ENCODE results near the gene ANKS1A. TPM values are rescaled to one million over a fixed set of nuclear protein-coding genes. Genes with fewer than 3 reads are reported as not detected.
"Not testable (repeated sequence)": the region's sequence is repeated elsewhere in the genome, so short reads cannot be mapped to it uniquely, and the experiment has no call there.

The ANKS1A gene
- total RNA-seq, 1 experiment from 2014 or later = 35.0 TPM

- H3K4me3 Mint-ChIP-seq = no peak overlapping the region
- DNase-seq (ENCODE audit: low spot score) (no peak), ATAC-seq (no peak)
- POLR2A ChIA-PET = no interaction called here
- no peaks in the 10 kb centered on the region for H3K36me3 Mint-ChIP-seq
- peaks cover 38% of the 10 kb centered on the region for H3K4me1 Mint-ChIP-seq
- no peak for TF ChIP-seq ESRRA (CRISPR knock-in tag; IDR thresholded peaks at IDR 0.05; ENCODE audit: borderline replicate concordance)
- no peak for TF ChIP-seq ATF2 (CRISPR knock-in tag; IDR thresholded peaks at IDR 0.05; ENCODE audit: borderline replicate concordance, low read depth)
- TF ChIP-seq TCF7 (CRISPR knock-in tag; IDR thresholded peaks at IDR 0.05; ENCODE audit: low read depth) = no peak
- no peak for TF ChIP-seq CTCF (IDR thresholded peaks at IDR 0.05)
- no peak for TF ChIP-seq HMGA2 (CRISPR knock-in tag; IDR thresholded peaks at IDR 0.05)
- TF ChIP-seq IRF2 (CRISPR knock-in tag; IDR thresholded peaks at IDR 0.05; ENCODE audit: borderline replicate concordance, low read depth) = no peak
- no peak for TF ChIP-seq KAT7 (CRISPR knock-in tag; IDR thresholded peaks at IDR 0.05; ENCODE audit: borderline replicate concordance)
- TF ChIP-seq JAZF1 (CRISPR knock-in tag; IDR thresholded peaks at IDR 0.05) = no peak
- no peak for TF ChIP-seq ZNF263 (CRISPR knock-in tag; IDR thresholded peaks at IDR 0.05; ENCODE audit: low read depth)
- TF ChIP-seq PRRX2 (CRISPR knock-in tag; IDR thresholded peaks at IDR 0.05) = no peak
- no peak for TF ChIP-seq TEAD1 (CRISPR knock-in tag; IDR thresholded peaks at IDR 0.05)
- TF ChIP-seq ZMAT4 (CRISPR knock-in tag; IDR thresholded peaks at IDR 0.05) = no peak
- CTCF ChIA-PET = no interaction called here
- H3K27me3 Mint-ChIP-seq (ENCODE audit: low read depth) = no peaks in the 10 kb centered on the region; the same call in 1 of the 2 replicates
- no peaks in the 10 kb centered on the region for H3K9me3 Mint-ChIP-seq
- no peak overlapping the region for H3K27ac Mint-ChIP-seq
Observed at GRCh38 chr6:34929241-34929978, 40.4 kb downstream of the ANKS1A start.

GRCh38 chr6:34930221-34930620, 41.2 kb downstream of the ANKS1A start:
- Mint-ChIP-seq H3K36me3 (no peaks in the 10 kb centered on the region), H3K4me3 (no peak overlapping the region), H3K4me1 (peaks cover 33% of the 10 kb centered on the region), H3K9me3 (no peaks in the 10 kb centered on the region), H3K27ac (no peak overlapping the region; the same call in 1 of the 2 replicates), H3K27me3 (ENCODE audit: low read depth) (no peaks in the 10 kb centered on the region; the same call in 1 of the 2 replicates)
- TF ChIP-seq ATF2 (CRISPR knock-in tag; IDR thresholded peaks at IDR 0.05; ENCODE audit: borderline replicate concordance, low read depth) (no peak), ZNF138 (CRISPR knock-in tag; conservative IDR thresholded peaks at IDR 0.05) (no peak), MAX (CRISPR knock-in tag; IDR thresholded peaks at IDR 0.05) (no peak), PREB (CRISPR knock-in tag; IDR thresholded peaks at IDR 0.05; ENCODE audit: borderline replicate concordance) (no peak), MXD4 (CRISPR knock-in tag; IDR thresholded peaks at IDR 0.05; ENCODE audit: borderline replicate concordance) (no peak), SOX15 (CRISPR knock-in tag; IDR thresholded peaks at IDR 0.05) (no peak)
- ChIA-PET CTCF (no interaction called here), POLR2A (no interaction called here)
- DNase-seq (ENCODE audit: low spot score) (no peak), ATAC-seq (no peak)

- H3K36me3 Mint-ChIP-seq; H3K27ac Mint-ChIP-seq; H3K4me3 Mint-ChIP-seq; DNase-seq (ENCODE audit: low spot score); POLR2A ChIA-PET; H3K27me3 Mint-ChIP-seq (ENCODE audit: low read depth); ATAC-seq; CTCF ChIA-PET; H3K9me3 Mint-ChIP-seq: not testable (repeated sequence)
- H3K4me1 Mint-ChIP-seq = peaks cover 14% of the 10 kb centered on the region
Observed at GRCh38 chr6:34932202-34932601, 43.1 kb downstream of the ANKS1A start.

Measured in WTC11 (cell line).